H9 (cell line): ENCODE results near the gene NPTX2. TPM values are rescaled to one million over a fixed set of nuclear protein-coding genes. Genes with fewer than 3 reads are reported as not detected.

Source experiments
- DNase-seq: peaks from one replicate; pipeline ENCODE4 v3.0.0-alpha.2; 2017
- H2AFZ ChIP-seq: one replicate; pipeline ENCODE4 v1.6.1; 2013; ENCODE audit warnings: mild to moderate bottlenecking, low read length, control low read depth, moderate library complexity
- H2AK5ac ChIP-seq: 2 replicates; pipeline ENCODE4 v1.6.1; 2013; ENCODE audit warnings: low read length, control low read depth, mixed read lengths; ENCODE audit not compliant: insufficient read length
- H2BK120ac ChIP-seq: one replicate; pipeline ENCODE4 v1.6.1; 2013; ENCODE audit warnings: low read depth, mild to moderate bottlenecking, low read length, control low read depth, inconsistent platforms; ENCODE audit not compliant: poor library complexity, severe bottlenecking
- H2BK12ac ChIP-seq: 2 replicates; pipeline ENCODE4 v1.6.1; 2013; ENCODE audit warnings: low read length, control low read depth, mixed read lengths, low read depth; ENCODE audit not compliant: insufficient read length
- H2BK15ac ChIP-seq: 2 replicates; pipeline ENCODE4 v1.6.1; 2013; ENCODE audit warnings: low read depth, low read length, control low read depth
- H2BK20ac ChIP-seq: one replicate; pipeline ENCODE4 v1.6.1; 2013; ENCODE audit warnings: low read depth, mild to moderate bottlenecking, low read length, control low read depth, inconsistent platforms; ENCODE audit not compliant: poor library complexity, severe bottlenecking
- H2BK5ac ChIP-seq: 2 replicates; pipeline ENCODE4 v1.6.1; 2013; ENCODE audit warnings: low read length, control low read depth, mixed read lengths; ENCODE audit not compliant: insufficient read length
- H3K14ac ChIP-seq: 2 replicates; pipeline ENCODE4 v1.6.1; 2013; ENCODE audit warnings: low read length, control low read depth; ENCODE audit not compliant: insufficient read depth
- H3K18ac ChIP-seq: 2 replicates; pipeline ENCODE4 v1.6.1; 2013; ENCODE audit warnings: low read depth, mild to moderate bottlenecking, mixed read lengths, low read length, control low read depth; ENCODE audit not compliant: insufficient read length
- H3K23ac ChIP-seq: 2 replicates; pipeline ENCODE4 v1.6.1; 2013; ENCODE audit warnings: low read length, control low read depth, mixed read lengths, low read depth; ENCODE audit not compliant: insufficient read length
- H3K23me2 ChIP-seq: 2 replicates; pipeline ENCODE4 v1.6.1; 2013; ENCODE audit warnings: low read depth, mild to moderate bottlenecking, mixed read lengths, low read length, control low read depth; ENCODE audit not compliant: insufficient read length, poor library complexity, severe bottlenecking
- H3K27ac ChIP-seq: 2 replicates; pipeline ENCODE4 v1.5.1; 2013; ENCODE audit warnings: low read length, control low read depth, mixed read lengths, low read depth; ENCODE audit not compliant: insufficient read length
- H3K27me3 ChIP-seq: 2 replicates; pipeline ENCODE4 v1.6.1; 2013; ENCODE audit warnings: low read length, control low read depth, inconsistent platforms; ENCODE audit not compliant: insufficient read depth
- H3K4ac ChIP-seq: 2 replicates; pipeline ENCODE4 v1.6.1; 2013; ENCODE audit warnings: low read depth, mild to moderate bottlenecking, control low read depth, inconsistent platforms, low read length, moderate library complexity
- H3K4me1 ChIP-seq: 2 replicates; pipeline ENCODE4 v1.6.1; 2013; ENCODE audit warnings: low read length, control low read depth, inconsistent platforms; ENCODE audit not compliant: insufficient read depth
- H3K4me2 ChIP-seq: 2 replicates; pipeline ENCODE4 v1.6.1; 2013; ENCODE audit warnings: low read length, control low read depth, mixed read lengths; ENCODE audit not compliant: insufficient read length, insufficient read depth
- H3K56ac ChIP-seq: 2 replicates; pipeline ENCODE4 v1.6.1; 2013; ENCODE audit warnings: low read depth, mild to moderate bottlenecking, mixed read lengths, low read length, control low read depth; ENCODE audit not compliant: insufficient read length
- H3K79me1 ChIP-seq: 2 replicates; pipeline ENCODE4 v1.6.1; 2013; ENCODE audit warnings: low read depth, mild to moderate bottlenecking, moderate library complexity, low read length, control low read depth, inconsistent platforms; ENCODE audit not compliant: insufficient read depth, poor library complexity, severe bottlenecking
- H3K79me2 ChIP-seq: 2 replicates; pipeline ENCODE4 v1.6.1; 2013; ENCODE audit warnings: low read length, control low read depth, inconsistent platforms; ENCODE audit not compliant: insufficient read depth
- H3K9ac ChIP-seq: 2 replicates; pipeline ENCODE4 v1.6.1; 2013; ENCODE audit warnings: low read length, control low read depth, mixed read lengths; ENCODE audit not compliant: insufficient read length; ENCODE audit errors: extremely low read depth
- H3K9me3 ChIP-seq: one replicate; pipeline ENCODE4 v1.6.1; 2013; ENCODE audit warnings: low read depth, low read length, inconsistent platforms; ENCODE audit not compliant: control insufficient read depth
- H3T11ph ChIP-seq: one replicate; pipeline ENCODE4 v1.6.1; 2013; ENCODE audit warnings: mild to moderate bottlenecking, low read length, control low read depth, inconsistent platforms
- H4K20me1 ChIP-seq: one replicate; pipeline ENCODE4 v1.6.1; 2013; ENCODE audit not compliant: control insufficient read depth, insufficient read length, insufficient read depth
- H4K5ac ChIP-seq: 2 replicates; pipeline ENCODE4 v1.6.1; 2013; ENCODE audit warnings: low read depth, mild to moderate bottlenecking, mixed read lengths, low read length, control low read depth; ENCODE audit not compliant: insufficient read length
- H4K8ac ChIP-seq: replicated peaks from 2 replicates; pipeline ENCODE4 v1.6.1; 2013; ENCODE audit warnings: low read length, control low read depth, mixed read lengths, low read depth; ENCODE audit not compliant: insufficient read length
- H4K91ac ChIP-seq: 2 replicates; pipeline ENCODE4 v1.6.1; 2013; ENCODE audit warnings: low read depth, mild to moderate bottlenecking, moderate library complexity, mixed read lengths, low read length, control low read depth; ENCODE audit not compliant: insufficient read length
- H3K27ac Mint-ChIP-seq, 3 experiments: 2 replicates in 2 of 3; 3 replicates in 1 of 3; pipeline ENCODE4 v1.8.0; 2020 to 2021; ENCODE audit warnings: mixed read lengths in 3 of 3, mild to moderate bottlenecking in 1 of 3, moderate library complexity in 1 of 3
- H3K27me3 Mint-ChIP-seq: 2 replicates; pipeline ENCODE4 v1.8.0; 2021; ENCODE audit warnings: low read depth, mild to moderate bottlenecking, moderate library complexity, mixed read lengths
- H3K36me3 Mint-ChIP-seq, 3 experiments: 2 replicates in 2 of 3; 3 replicates in 1 of 3; pipeline ENCODE4 v1.8.0; 2020 to 2021; ENCODE audit warnings: low read depth in 3 of 3, mixed read lengths in 3 of 3; ENCODE audit not compliant: insufficient read depth in 1 of 3
- H3K4me1 Mint-ChIP-seq, 2 experiments: 2 replicates each; pipeline ENCODE4 v1.8.0; 2020; ENCODE audit warnings: mixed read lengths in 2 of 2
- H3K4me3 Mint-ChIP-seq, 2 experiments: 2 replicates in 1 of 2; 3 replicates in 1 of 2; pipeline ENCODE4 v1.8.0; 2020 to 2021; ENCODE audit warnings: mild to moderate bottlenecking in 2 of 2, mixed read lengths in 2 of 2, moderate library complexity in 1 of 2
- H3K9me3 Mint-ChIP-seq, 2 experiments: 2 replicates in 1 of 2; 3 replicates in 1 of 2; pipeline ENCODE4 v1.8.0; 2020; ENCODE audit warnings: mild to moderate bottlenecking in 2 of 2, mixed read lengths in 2 of 2, moderate library complexity in 1 of 2
- WGBS: extraction: QIAGEN DNeasy Blood & Tissue Kit; methylation state at CpG from one replicate; pipeline ENCODE4 v1.1.7; 2013; ENCODE audit warnings: missing lambda C conversion rate, low lambda C conversion rate, mixed read lengths; ENCODE audit not compliant: insufficient read length; ENCODE audit errors: extremely low coverage; 5-methylcytosine and 5-hydroxymethylcytosine counted together
- total RNA-seq: library from RNA; stranded (reverse); gene quantifications from 2 replicates; pipeline ENCODE4 v1.2.1, GENCODE V29; 2021
- TF ChIP-seq, protein P1 (sequence below): fragments of 200-600 bp; sonication (generic); conservative IDR thresholded peaks from 3 replicates; pipeline ENCODE4 v1.8.0; 2021; ENCODE audit warnings: antibody characterized with exemption, mild to moderate bottlenecking

Gene NPTX2
- total RNA-seq, 1 experiment from 2014 or later, result 8.4 TPM

DNA sequence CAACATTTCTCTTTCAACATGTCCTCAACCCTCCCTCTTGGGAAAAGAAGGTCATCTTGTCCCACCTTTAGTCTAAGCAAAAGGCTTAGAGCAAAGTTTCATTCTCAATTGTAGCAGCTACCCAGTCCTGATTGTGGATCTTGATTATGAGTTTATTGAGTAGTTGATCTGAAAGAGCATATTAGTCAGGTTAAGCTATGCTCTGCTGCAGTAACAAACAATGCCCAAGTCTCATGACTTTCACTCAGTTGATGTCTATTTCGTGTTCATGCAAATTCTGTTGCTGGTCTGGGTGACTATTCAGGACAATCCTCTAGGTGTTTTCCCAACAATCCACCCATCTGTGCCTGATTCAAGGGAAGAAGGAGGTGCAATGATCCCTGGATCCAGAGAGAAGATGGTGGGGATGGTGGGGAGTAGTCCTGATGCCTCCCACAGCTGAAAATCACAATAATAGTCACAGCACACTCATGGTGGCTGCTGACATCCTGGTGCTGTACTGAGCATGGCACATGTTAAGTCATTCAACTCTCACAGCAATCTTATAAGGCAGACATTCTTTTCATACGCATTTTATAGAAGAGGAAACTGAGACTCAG, 54.7 kb downstream of the NPTX2 start:
- H2BK120ac ChIP-seq, result no peak overlapping the region
- H3K36me3 Mint-ChIP-seq, result peaks cover 0 to 3% (median 0%) of the 10 kb centered on the region in 3 experiments; a peak in 1 of 7 replicates
- H3K23ac ChIP-seq, result no peak overlapping the region
- no peak overlapping the region for H3T11ph ChIP-seq
- H2AK5ac ChIP-seq, result no peak overlapping the region
- H3K4me2 ChIP-seq, result no peak overlapping the region
- H2BK15ac ChIP-seq, result no peak overlapping the region
- H3K18ac ChIP-seq, result no peak overlapping the region
- no peak overlapping the region for H3K27ac Mint-ChIP-seq
- DNase-seq, result no peak
- no peaks in the 10 kb centered on the region; the same call in 1 of the 2 replicates for H3K4me1 ChIP-seq
- no peak overlapping the region for H2BK20ac ChIP-seq
- H3K27me3 Mint-ChIP-seq, result peaks cover 93% of the 10 kb centered on the region
- no peak overlapping the region for H2AFZ ChIP-seq
- no peak overlapping the region for H3K4ac ChIP-seq
- H3K4me3 Mint-ChIP-seq, result no peak overlapping the region
- no peak overlapping the region for H3K27ac ChIP-seq
- H3K9ac ChIP-seq, result no peak overlapping the region
- TF ChIP-seq, protein P1, sequence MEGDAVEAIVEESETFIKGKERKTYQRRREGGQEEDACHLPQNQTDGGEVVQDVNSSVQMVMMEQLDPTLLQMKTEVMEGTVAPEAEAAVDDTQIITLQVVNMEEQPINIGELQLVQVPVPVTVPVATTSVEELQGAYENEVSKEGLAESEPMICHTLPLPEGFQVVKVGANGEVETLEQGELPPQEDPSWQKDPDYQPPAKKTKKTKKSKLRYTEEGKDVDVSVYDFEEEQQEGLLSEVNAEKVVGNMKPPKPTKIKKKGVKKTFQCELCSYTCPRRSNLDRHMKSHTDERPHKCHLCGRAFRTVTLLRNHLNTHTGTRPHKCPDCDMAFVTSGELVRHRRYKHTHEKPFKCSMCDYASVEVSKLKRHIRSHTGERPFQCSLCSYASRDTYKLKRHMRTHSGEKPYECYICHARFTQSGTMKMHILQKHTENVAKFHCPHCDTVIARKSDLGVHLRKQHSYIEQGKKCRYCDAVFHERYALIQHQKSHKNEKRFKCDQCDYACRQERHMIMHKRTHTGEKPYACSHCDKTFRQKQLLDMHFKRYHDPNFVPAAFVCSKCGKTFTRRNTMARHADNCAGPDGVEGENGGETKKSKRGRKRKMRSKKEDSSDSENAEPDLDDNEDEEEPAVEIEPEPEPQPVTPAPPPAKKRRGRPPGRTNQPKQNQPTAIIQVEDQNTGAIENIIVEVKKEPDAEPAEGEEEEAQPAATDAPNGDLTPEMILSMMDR, result no peak
- peaks cover 3% of the 10 kb centered on the region; the same call in 1 of the 2 replicates for H3K27me3 ChIP-seq
- WGBS, result no CpG with 5 or more reads among the region's 2 CpGs
- H2BK5ac ChIP-seq, result no peak overlapping the region
- H4K5ac ChIP-seq, result no peak overlapping the region
- no peaks in the 10 kb centered on the region for H3K79me1 ChIP-seq
- H3K4me1 Mint-ChIP-seq, result peaks cover 2 to 4% of the 10 kb centered on the region in 2 experiments
- H3K56ac ChIP-seq, result no peak overlapping the region
- H3K9me3 Mint-ChIP-seq, result peaks cover 11 to 12% of the 10 kb centered on the region in 2 experiments
- no peak overlapping the region for H4K91ac ChIP-seq
- H2BK12ac ChIP-seq, result no peak overlapping the region
- no peaks in the 10 kb centered on the region for H3K79me2 ChIP-seq
- no peak overlapping the region for H3K14ac ChIP-seq
- no peaks in the 10 kb centered on the region for H3K9me3 ChIP-seq
- H3K23me2 ChIP-seq, result no peaks in the 10 kb centered on the region
- no peak overlapping the region for H4K8ac ChIP-seq
- no peaks in the 10 kb centered on the region for H4K20me1 ChIP-seq
